GM12878 (cell line): ENCODE measurements around the gene BHLHA9. TPM values are rescaled to one million over a fixed set of nuclear protein-coding genes. Genes with fewer than 3 reads are reported as not detected.

ENCODE experiments used
- polyA plus RNA-seq, 11 experiments: library from polyadenylated mRNA; depleted of rRNA in 4 of 11; unstranded in 6 of 11; stranded (reverse) in 5 of 11; fragments of >200 nt; fragmentation: Nextera tagmentation in 4 of 11; fragmentation: Illumina TruSeq in 1 of 11; extraction: Ambion mirVana in 4 of 11; extraction: Trizol in 1 of 11; gene quantifications; 1 replicate in 1 of 11; 2 replicates in 10 of 11; pipeline versions ENCODE4 v1.2.1 to v1.2.3, GENCODE V29; 2011 to 2016; ENCODE audit warnings: inconsistent platforms in 2 of 11, missing spikeins in 2 of 11, low read depth in 1 of 11
- total RNA-seq, 4 experiments: library from RNA; depleted of rRNA in 3 of 4; stranded (reverse); fragments of >200 nt in 3 of 4; fragmentation: Illumina TruSeq in 1 of 4; extraction: Trizol in 1 of 4; gene quantifications; 2 replicates each; pipeline versions ENCODE4 v1.2.1 to v1.2.3, GENCODE V29; 2013 to 2021

Gene BHLHA9
- total and polyA plus RNA-seq, 10 of the 15 experiments (the other 5 are each of a cell fraction or from before 2014, with no cell fraction given): not detected

Other genes with a start within 250 kb of the BHLHA9 start
- 35.6 and 49.4 TPM in 2 replicates for gene ABR, start 90.5 kb upstream of the BHLHA9 start, total RNA-seq (2014; rRNA removed)
- gene ABR, start 90.5 kb upstream of the BHLHA9 start, total RNA-seq (2014; rRNA removed; fragmentation: Illumina TruSeq; extraction: Trizol): 20.8 and 24.4 TPM in 2 replicates
- 101 and 112 TPM in 2 replicates for gene ABR, start 90.5 kb upstream of the BHLHA9 start, total RNA-seq (2021)
- gene ABR, start 90.5 kb upstream of the BHLHA9 start, polyA plus RNA-seq (2011; rRNA removed): 17.6 and 41.4 TPM in 2 replicates
- 39.5 and 40.5 TPM in 2 replicates for gene ABR, start 90.5 kb upstream of the BHLHA9 start, polyA plus RNA-seq (2014; fragmentation: Illumina TruSeq; extraction: Trizol)
- gene ABR, start 90.5 kb upstream of the BHLHA9 start, polyA plus RNA-seq (2014; fragmentation: Nextera tagmentation; extraction: Ambion mirVana): 1 to 10 TPM; 1.4 to 2.5 TPM
- gene ABR, start 90.5 kb upstream of the BHLHA9 start, polyA plus RNA-seq (2014; rRNA removed): 38.6 and 53.1 TPM in 2 replicates
- 10 to 100 TPM; 16.5 to 21.4 TPM for gene ABR, start 90.5 kb upstream of the BHLHA9 start, polyA plus RNA-seq (2016; fragmentation: Nextera tagmentation; extraction: Ambion mirVana)
- gene TRARG1, start 9.2 kb downstream of the BHLHA9 start, total RNA-seq (2014; rRNA removed): not detected in 2 replicates
- gene TRARG1, start 9.2 kb downstream of the BHLHA9 start, total RNA-seq (2014; rRNA removed; fragmentation: Illumina TruSeq; extraction: Trizol): not detected in 2 replicates
- gene TRARG1, start 9.2 kb downstream of the BHLHA9 start, total RNA-seq (2021): not detected in 2 replicates
- gene TRARG1, start 9.2 kb downstream of the BHLHA9 start, polyA plus RNA-seq (2011; rRNA removed): not detected in 2 replicates
- not detected in 2 replicates for gene TRARG1, start 9.2 kb downstream of the BHLHA9 start, polyA plus RNA-seq (2014; fragmentation: Illumina TruSeq; extraction: Trizol)
- gene TRARG1, start 9.2 kb downstream of the BHLHA9 start, polyA plus RNA-seq (2014; fragmentation: Nextera tagmentation; extraction: Ambion mirVana): not detected
- gene TRARG1, start 9.2 kb downstream of the BHLHA9 start, polyA plus RNA-seq (2014; rRNA removed): not detected in 2 replicates
- not detected for gene TRARG1, start 9.2 kb downstream of the BHLHA9 start, polyA plus RNA-seq (2016; fragmentation: Nextera tagmentation; extraction: Ambion mirVana)
- gene YWHAE, start 129.8 kb downstream of the BHLHA9 start, total RNA-seq (2014; rRNA removed): 189 and 192 TPM in 2 replicates
- 250 and 257 TPM in 2 replicates for gene YWHAE, start 129.8 kb downstream of the BHLHA9 start, total RNA-seq (2014; rRNA removed; fragmentation: Illumina TruSeq; extraction: Trizol)
- gene YWHAE, start 129.8 kb downstream of the BHLHA9 start, total RNA-seq (2021): 452 and 460 TPM in 2 replicates
- 651 and 809 TPM in 2 replicates for gene YWHAE, start 129.8 kb downstream of the BHLHA9 start, polyA plus RNA-seq (2011; rRNA removed)
- gene YWHAE, start 129.8 kb downstream of the BHLHA9 start, polyA plus RNA-seq (2014; fragmentation: Illumina TruSeq; extraction: Trizol): 487 and 489 TPM in 2 replicates
- 100 to 1,000 TPM; 369 to 425 TPM for gene YWHAE, start 129.8 kb downstream of the BHLHA9 start, polyA plus RNA-seq (2014; fragmentation: Nextera tagmentation; extraction: Ambion mirVana)
- gene YWHAE, start 129.8 kb downstream of the BHLHA9 start, polyA plus RNA-seq (2014; rRNA removed): 427 and 526 TPM in 2 replicates
- gene YWHAE, start 129.8 kb downstream of the BHLHA9 start, polyA plus RNA-seq (2016; fragmentation: Nextera tagmentation; extraction: Ambion mirVana): 100 to 1,000 TPM; 611 to 616 TPM
- 21.2 and 24.0 TPM in 2 replicates for gene CRK, start 185.8 kb downstream of the BHLHA9 start, total RNA-seq (2014; rRNA removed)
- 20.6 and 21.3 TPM in 2 replicates for gene CRK, start 185.8 kb downstream of the BHLHA9 start, total RNA-seq (2014; rRNA removed; fragmentation: Illumina TruSeq; extraction: Trizol)
- gene CRK, start 185.8 kb downstream of the BHLHA9 start, total RNA-seq (2021): 20.4 and 21.1 TPM in 2 replicates
- gene CRK, start 185.8 kb downstream of the BHLHA9 start, polyA plus RNA-seq (2011; rRNA removed): 23.8 and 26.8 TPM in 2 replicates
- 19.9 and 21.8 TPM in 2 replicates for gene CRK, start 185.8 kb downstream of the BHLHA9 start, polyA plus RNA-seq (2014; fragmentation: Illumina TruSeq; extraction: Trizol)
- gene CRK, start 185.8 kb downstream of the BHLHA9 start, polyA plus RNA-seq (2014; fragmentation: Nextera tagmentation; extraction: Ambion mirVana): 10 to 100 TPM; 11.1 to 11.3 TPM
- gene CRK, start 185.8 kb downstream of the BHLHA9 start, polyA plus RNA-seq (2014; rRNA removed): 18.3 and 19.7 TPM in 2 replicates
- 10 to 100 TPM; 17.7 to 21.7 TPM for gene CRK, start 185.8 kb downstream of the BHLHA9 start, polyA plus RNA-seq (2016; fragmentation: Nextera tagmentation; extraction: Ambion mirVana)
- 32.4 and 40.4 TPM in 2 replicates for gene MYO1C, start 222.2 kb downstream of the BHLHA9 start, total RNA-seq (2014; rRNA removed)
- gene MYO1C, start 222.2 kb downstream of the BHLHA9 start, total RNA-seq (2014; rRNA removed; fragmentation: Illumina TruSeq; extraction: Trizol): 23.7 and 26.1 TPM in 2 replicates
- 92.0 and 93.4 TPM in 2 replicates for gene MYO1C, start 222.2 kb downstream of the BHLHA9 start, total RNA-seq (2021)
- gene MYO1C, start 222.2 kb downstream of the BHLHA9 start, polyA plus RNA-seq (2011; rRNA removed): 26.0 and 54.0 TPM in 2 replicates
- 26.3 and 39.5 TPM in 2 replicates for gene MYO1C, start 222.2 kb downstream of the BHLHA9 start, polyA plus RNA-seq (2014; fragmentation: Illumina TruSeq; extraction: Trizol)
- 1 to 10 TPM; 1.2 to 3.6 TPM for gene MYO1C, start 222.2 kb downstream of the BHLHA9 start, polyA plus RNA-seq (2014; fragmentation: Nextera tagmentation; extraction: Ambion mirVana)
- gene MYO1C, start 222.2 kb downstream of the BHLHA9 start, polyA plus RNA-seq (2014; rRNA removed): 51.1 and 59.3 TPM in 2 replicates
- gene MYO1C, start 222.2 kb downstream of the BHLHA9 start, polyA plus RNA-seq (2016; fragmentation: Nextera tagmentation; extraction: Ambion mirVana): 10 to 100 TPM; 32.1 to 33.6 TPM
- 28.9 and 33.9 TPM in 2 replicates for gene INPP5K, start 246.2 kb downstream of the BHLHA9 start, total RNA-seq (2014; rRNA removed)
- 11.1 and 11.7 TPM in 2 replicates for gene INPP5K, start 246.2 kb downstream of the BHLHA9 start, total RNA-seq (2014; rRNA removed; fragmentation: Illumina TruSeq; extraction: Trizol)
- gene INPP5K, start 246.2 kb downstream of the BHLHA9 start, total RNA-seq (2021): 20.5 and 23.1 TPM in 2 replicates
- 22.4 and 29.0 TPM in 2 replicates for gene INPP5K, start 246.2 kb downstream of the BHLHA9 start, polyA plus RNA-seq (2011; rRNA removed)
- 16.3 and 16.4 TPM in 2 replicates for gene INPP5K, start 246.2 kb downstream of the BHLHA9 start, polyA plus RNA-seq (2014; fragmentation: Illumina TruSeq; extraction: Trizol)
- gene INPP5K, start 246.2 kb downstream of the BHLHA9 start, polyA plus RNA-seq (2014; fragmentation: Nextera tagmentation; extraction: Ambion mirVana): 1 to 10 TPM in 1 of 2 experiments, under 1 TPM in 1; 0.58 to 1.5 TPM
- gene INPP5K, start 246.2 kb downstream of the BHLHA9 start, polyA plus RNA-seq (2014; rRNA removed): 38.9 and 41.2 TPM in 2 replicates
- gene INPP5K, start 246.2 kb downstream of the BHLHA9 start, polyA plus RNA-seq (2016; fragmentation: Nextera tagmentation; extraction: Ambion mirVana): 10 to 100 TPM; 23.6 to 26.7 TPM